Measurements from ENCODE around the gene PIWIL4.
"Not testable (repeated sequence)": the region's sequence is repeated elsewhere in the genome, so short reads cannot be mapped to it uniquely, and the experiment has no call there.

PIWIL4 gene

GRCh38 chr11:94550513-94550912 is 16.7 kb upstream of the PIWIL4 start:
- DNase-seq: peak; percentile 68

DNA sequence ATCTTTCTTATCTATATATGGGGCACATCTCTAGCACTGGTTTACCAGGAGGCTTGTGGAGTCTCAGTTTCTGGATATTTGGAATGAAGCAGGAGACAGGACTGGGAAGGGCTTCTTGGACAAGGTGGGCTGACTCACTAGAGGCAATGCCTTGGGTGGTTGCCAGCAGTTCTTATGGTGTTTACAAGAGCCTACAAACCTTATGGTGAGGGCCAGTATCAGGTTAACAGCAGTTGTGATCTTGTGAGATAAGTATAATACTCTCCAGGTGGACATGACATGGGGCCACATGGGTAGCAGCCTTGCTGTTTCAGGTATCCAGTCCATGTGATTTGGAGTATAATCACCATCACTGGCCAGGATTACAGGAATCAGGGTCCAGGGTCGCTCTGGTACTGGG is 13.2 kb upstream of the PIWIL4 start:
- DNase-seq: no peak

DNA sequence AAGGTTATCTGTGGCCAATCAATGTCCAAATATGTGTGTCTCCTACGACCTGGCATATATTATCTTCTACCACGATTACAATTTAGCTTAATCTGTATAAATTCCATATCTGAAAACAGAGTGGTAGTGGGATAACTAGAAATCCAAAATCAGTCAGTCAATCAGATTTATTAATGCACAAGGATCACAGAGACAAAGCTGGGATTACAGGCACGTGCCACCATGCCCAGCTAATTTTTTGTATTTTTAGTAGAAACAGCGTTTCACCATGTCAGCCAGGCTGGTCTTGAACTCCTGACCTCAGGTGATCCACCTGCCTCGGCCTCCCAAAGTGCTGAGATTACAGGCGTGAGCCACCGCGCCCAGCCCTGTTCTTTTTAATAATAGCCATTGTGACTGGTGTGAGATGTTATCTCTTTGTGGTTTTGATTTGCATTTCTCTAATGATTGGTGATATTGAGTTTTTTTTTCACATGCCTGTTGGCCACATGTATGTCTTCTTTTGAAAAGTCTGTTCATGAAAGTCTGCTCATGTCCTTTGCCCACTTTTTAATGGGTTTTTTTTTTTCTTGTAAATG is 11.3 kb upstream of the PIWIL4 start:
- DNase-seq: not testable (repeated sequence)

DNA sequence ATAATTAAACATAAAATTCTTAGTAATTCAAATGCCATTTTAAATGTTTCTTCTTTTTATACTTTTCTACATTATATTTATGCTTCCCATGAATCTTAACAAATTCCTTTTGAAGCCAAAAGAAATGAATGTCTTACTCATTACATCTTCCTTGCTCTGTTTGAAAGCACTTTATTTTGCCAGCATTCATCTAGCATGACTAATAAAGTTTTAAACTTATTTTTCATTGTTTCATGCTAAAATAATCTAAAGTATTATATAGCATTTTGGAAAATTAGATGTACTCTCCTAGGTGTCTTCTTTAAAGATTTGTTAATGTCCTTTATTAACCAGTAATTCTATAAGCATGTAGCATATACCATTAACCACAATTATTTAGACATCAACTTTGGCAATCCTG is 9.7 kb upstream of the PIWIL4 start:
- DNase-seq: no peak

DNA sequence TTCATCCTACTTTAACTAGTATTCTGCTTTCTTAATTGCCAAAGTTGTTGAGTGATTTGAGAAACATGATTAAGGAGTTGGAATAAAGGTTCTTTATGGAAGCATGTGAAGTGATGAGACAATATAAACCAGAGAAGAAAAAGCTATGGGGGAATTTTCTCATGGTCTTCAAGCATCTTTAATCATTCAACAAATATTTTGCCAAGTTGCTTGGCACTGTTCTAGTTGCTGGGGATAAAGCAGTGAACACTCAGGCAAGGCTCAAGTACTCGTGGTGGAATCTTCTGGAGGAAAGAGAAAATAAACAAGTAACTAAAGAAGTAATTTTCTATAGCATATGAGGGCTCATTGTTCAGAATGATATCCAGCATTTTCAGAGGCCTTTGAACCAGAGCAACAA is 9.2 kb upstream of the PIWIL4 start:
- no peak for DNase-seq

DNA sequence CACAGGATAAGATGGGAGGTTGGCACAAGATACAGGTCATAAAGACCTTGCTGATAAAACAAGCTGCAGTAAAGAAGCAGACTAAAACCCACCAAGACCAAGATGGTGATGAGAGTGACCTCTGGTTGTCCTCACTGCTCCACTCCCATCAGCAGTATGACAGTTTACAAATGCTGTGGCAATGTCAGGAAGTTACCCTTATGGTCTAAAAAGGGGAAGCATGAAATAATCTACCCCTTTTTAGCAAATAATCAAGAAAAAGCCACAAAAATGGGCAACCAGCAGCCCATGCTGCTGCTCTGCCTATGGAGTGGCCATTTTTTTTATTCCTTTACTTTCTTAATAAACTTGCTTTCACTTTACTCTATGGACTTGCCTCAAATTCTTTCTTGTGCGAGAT is 8.7 kb upstream of the PIWIL4 start:
- peak; percentile 51 for DNase-seq

DNA sequence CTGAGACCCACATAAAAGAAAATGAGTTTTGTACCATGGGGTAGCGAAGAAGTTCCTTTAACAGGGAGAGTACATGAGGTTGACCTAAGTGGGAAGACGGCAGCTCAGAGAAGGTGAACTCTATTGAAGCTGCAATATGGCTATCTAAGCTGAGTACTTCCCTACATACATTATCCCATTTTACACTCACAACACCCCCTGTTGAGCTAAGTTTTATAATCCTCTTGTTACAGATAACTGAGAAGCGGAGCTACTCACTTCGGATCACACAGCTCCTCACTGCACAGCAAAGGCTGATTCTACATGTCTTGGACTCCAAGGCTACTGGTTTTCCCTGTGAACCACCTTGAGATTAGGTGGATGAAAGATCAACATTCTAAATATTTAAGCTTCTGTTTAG is 8.2 kb upstream of the PIWIL4 start:
- DNase-seq: no peak

DNA sequence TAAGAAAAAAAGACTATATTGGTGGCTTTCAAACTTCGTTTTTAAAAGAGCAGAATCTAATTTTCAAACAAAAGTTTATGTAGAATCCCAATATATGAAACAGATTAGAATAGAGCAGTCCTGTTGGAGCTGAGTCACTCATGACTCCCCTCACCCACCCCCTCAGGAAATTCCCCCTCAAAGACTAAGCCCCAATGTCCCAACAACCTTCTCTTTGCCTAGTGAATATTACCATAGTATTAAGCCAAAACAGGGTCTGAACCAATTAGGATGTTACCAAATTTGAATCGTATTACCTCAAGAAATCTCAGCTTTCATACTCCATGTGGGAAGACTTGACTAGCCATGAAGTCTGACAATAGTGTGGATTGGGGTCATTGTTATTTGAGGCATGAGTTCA is 7.8 kb upstream of the PIWIL4 start:
- no peak for DNase-seq

DNA sequence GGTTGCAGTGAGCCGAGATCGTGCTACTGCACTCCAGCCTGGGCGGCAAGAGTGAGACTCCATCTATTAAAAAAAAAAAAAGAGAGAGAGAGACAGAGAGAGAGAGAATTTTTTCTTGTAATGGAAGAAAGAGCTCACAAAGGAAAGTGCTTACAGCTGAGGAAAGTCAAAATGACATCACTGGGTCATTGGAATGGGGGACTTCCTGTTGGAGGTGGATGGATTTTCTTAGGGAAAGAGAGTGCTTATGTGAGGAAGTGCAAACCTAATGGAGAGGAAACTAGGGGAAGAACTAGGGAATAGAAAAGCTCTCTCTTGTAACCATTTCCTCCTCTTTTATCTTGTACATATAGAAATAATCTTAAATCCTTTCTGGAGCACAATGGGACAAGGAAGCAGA is 6.3 kb upstream of the PIWIL4 start:
- DNase-seq: no peak

DNA sequence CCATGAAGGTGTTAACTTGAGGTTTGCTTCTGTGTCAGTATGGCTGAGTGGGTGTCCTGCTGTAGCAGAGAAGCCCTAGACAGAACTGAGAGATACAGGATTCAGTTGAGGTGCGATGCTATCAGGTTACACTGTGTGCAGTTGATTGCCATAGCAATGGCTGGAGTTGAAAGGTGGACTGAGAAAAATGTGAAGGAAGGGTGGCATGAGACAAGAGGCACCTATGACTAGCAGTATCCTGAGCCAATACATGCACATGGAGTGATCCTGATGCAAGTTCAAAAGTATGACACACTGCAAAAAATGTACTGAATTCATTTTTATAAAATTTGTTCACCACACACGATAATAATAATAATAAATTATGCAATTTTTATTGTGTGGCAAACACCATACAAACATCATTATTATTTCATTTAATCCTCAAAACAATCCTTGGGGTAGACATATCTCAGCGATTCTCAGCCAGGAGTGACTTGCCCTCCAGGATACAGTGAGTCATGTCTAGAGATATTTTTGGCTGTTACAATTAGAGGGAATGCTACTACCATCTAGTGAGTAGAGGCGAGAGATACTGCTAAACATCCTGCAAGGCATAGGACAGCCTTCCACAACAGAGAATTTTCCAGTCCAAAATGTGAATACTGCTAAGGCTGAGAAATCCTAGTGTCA is 3.9 kb upstream of the PIWIL4 start:
- DNase-seq: peak; percentile 25

DNA sequence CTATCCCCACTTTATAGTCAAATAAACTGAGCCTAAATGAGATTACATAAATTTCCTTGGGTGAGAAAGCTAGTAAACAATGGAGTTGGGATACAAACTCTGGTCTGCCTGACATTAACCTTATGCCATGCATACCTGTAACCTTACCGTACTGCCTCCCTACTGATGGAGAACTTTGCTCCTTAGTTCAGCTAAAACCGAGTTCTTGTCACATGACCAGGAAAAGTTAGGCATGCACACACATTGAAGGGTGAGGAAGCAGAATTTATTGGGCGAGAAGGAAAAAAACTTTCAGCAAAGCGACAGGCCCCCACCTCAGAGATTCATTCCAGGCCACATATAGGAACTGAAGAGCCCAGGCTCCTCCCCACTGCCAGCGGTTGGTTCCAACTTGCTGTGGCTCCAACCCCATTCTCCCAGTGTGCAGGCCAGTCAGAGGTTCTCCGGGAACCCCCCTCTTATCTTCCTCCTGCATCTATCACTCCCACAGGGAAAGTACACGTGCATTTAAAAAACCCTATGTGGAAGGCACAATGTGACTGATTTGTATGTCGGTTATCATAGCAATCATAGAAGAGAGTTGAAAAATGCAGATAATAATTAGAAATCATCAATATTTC is 3.2 kb upstream of the PIWIL4 start:
- peak; percentile 39 for DNase-seq

DNA sequence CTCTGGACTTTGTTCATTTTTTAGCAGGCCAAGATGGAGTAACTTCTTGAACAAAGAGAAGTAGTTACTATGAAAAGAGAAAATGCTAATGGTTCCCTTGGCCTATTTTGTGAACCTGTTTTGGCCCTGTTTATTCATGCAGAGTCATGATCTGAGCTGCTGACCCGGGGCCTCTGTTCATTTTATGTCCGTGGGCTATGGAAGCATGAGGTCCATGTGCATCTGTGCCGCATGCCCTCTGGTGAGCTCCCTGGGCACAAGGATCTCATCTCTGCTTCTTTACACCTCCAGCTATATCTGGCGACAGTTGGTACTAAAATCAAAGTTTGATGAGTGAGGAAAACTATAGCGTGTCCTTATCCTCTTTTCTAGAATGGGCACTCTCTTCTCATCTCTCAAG is 1.0 kb downstream of the PIWIL4 start:
- no peak for DNase-seq

DNA sequence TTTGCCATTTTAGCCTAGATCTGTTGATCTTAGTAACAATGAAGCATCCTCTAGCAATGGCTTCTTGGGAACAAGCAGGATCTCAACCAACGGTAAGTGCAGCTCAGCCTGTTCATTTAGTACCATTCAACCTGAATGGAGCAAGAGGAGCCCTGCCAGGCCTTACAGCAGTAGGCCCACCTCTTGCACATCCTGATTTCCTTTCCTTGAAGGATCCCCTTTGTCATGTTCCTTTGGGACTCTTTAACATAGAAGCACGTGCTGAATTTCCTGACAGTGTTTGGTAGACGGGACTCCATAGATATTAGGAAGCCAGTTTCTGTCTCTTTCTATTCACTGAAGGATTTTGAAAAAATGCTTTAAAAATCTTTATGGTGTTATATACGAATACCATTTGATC is 1.5 kb downstream of the PIWIL4 start:
- no peak for DNase-seq

GRCh38 chr11:94572975-94573374 is 5.8 kb downstream of the PIWIL4 start:
- DNase-seq: peak; percentile 5

- peak; percentile 45 for DNase-seq
These were observed 7.2 kb downstream of the PIWIL4 start for GRCh38 chr11:94574193-94574961.

GRCh38 chr11:94576306-94576705 is 9.1 kb downstream of the PIWIL4 start:
- no peak for DNase-seq

DNA sequence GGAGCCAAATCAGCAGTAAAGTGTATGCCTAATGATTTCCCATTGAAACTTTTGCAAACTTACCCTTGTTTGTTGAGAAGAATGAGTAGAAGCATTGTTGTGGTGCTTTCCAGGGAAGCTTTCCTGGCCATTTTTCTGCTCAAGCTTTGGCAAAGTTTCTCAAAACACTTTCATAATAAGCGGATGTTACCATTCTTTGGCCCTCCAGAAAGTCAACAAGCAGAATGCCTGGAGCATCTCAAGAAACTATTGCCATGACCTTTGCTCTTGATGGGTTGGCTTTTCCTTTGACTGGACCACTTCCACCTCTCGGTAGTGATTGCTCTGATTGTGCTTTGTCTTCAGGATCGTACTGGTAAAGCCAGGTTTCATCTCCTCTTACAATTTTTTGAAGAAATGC is 10.7 kb downstream of the PIWIL4 start:
- no peak for DNase-seq

- no peak for DNase-seq
These were observed 14.8 kb downstream of the PIWIL4 start for GRCh38 chr11:94581926-94582325.

DNA sequence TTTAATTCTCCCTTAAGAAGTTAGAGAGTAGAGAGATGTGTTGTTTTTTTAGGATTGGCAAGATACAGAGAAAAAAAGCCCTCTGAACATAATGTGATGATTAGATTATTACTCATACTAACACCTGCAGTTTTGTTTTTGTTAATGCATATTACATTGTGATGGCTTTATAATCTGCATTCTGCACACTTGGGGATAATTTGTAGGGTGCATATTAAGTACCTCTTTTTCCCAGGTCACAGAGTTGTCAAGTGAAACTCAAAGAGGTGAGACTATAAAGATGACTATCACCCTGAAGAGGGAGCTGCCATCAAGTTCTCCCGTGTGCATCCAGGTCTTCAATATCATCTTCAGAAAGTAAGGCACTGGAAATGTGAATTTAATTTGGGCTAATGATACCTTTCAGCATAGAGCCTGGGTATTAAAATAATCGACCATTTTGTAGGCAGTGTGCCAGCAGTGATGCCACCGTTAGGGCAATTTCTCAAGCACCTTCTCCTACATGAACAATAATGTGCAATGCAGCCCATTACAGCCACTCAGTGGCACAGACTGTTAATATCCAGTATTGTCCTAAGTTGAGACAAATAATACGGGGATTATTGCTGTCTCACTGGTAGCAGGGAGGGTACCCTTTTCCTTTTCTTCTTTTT is 16.2 kb downstream of the PIWIL4 start:
- no peak for DNase-seq

DNA sequence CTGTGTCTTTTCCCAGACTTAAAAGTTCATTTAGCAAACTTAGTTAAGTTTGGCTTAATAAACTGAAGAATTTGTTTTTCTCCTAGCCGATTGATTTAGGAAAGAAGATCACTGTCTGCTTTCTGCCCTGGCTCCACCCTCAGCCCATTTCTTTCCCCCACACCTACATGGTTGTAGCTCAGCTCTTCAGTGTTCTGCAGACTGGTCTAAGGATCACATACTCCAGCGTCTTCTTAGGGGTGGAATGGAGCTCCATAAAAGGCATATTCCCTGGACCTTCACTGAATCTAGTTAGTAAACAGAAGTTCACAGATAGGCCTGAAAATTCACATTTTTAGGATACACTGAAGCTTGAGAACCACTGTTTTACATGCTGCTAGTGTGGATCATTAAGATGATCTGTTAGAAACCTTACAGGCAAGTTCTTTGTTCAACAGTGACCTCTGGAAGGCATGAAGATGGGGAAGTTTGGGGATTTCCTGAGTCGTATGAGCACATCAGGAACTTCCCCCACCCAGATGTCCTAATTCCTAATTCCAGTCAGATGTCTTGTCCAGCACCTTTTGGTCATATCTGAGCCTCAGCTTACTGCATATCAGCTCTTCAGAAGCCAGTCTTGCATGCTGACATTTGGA is 16.8 kb downstream of the PIWIL4 start:
- no peak for DNase-seq

DNA sequence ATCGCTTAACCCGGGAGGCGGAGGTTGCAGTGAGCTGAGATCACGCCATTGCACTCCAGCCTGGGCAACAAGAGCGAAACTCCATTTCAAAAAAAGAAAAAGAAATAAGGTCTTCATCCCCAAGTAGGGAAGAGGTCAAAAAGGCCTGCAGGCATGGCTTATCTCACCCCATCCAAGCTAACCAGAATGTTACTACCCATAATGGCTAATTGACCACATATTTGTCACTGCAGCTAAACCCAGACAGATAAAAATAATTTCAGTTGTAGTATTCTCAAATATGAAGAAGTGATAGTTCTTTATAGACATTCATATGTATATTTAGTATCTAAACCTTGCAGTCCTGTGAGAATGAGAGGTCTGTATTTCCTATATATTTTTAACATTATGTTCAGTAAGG is 17.8 kb downstream of the PIWIL4 start:
- DNase-seq: peak; percentile 40

DNA sequence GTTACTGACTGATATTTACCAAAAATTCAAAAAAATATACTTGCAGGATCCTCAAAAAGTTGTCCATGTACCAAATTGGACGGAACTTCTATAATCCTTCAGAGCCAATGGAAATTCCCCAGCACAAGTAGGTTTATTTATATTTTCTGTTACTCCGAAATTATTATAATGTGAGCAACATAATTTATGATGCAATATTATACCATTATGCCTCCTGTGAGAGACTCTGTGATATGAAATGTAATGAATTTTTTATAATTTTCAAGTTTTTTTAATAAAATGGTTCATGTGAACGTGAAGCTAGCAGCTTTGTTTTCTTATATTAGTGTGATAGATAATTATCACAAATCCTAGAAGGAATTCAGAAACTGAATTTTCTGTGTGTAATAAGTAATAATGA is 18.2 kb downstream of the PIWIL4 start:
- DNase-seq: no peak

- DNase-seq: no peak
These were observed 19.4 kb downstream of the PIWIL4 start for GRCh38 chr11:94586546-94586945.

Data from OCI-M1 (cell line).